BLaER1 treated with 17β-estradiol and CSF1 and Interleukin-3, amounts not matched to agents 10 nM and 100 nM (cell line): ENCODE results near the gene MORN1.

Experiments
- H3K27ac ChIP-seq, 11 experiments: shearing (Covaris generic); formaldehyde crosslinking; 2 replicates each; pipeline ENCODE4 v1.8.1; 2022
- H3K27me3 ChIP-seq, 11 experiments: shearing (Covaris generic); formaldehyde crosslinking; 2 replicates each; pipeline ENCODE4 v1.8.1; 2022
- H3K36me3 ChIP-seq, 11 experiments: shearing (Covaris generic); formaldehyde crosslinking; 2 replicates each; pipeline ENCODE4 v1.8.1; 2022
- H3K4me1 ChIP-seq, 10 experiments: shearing (Covaris generic); formaldehyde crosslinking; 2 replicates each; pipeline ENCODE4 v1.8.1; 2022
- H3K4me2 ChIP-seq, 11 experiments: shearing (Covaris generic); formaldehyde crosslinking; 2 replicates each; pipeline ENCODE4 v1.8.1; 2022
- H3K4me3 ChIP-seq, 10 experiments: shearing (Covaris generic); formaldehyde crosslinking; 2 replicates each; pipeline ENCODE4 v1.8.1; 2022
- H3K9ac ChIP-seq, 11 experiments: shearing (Covaris generic); formaldehyde crosslinking; 2 replicates each; pipeline ENCODE4 v1.8.1; 2022
- H3K9me3 ChIP-seq, 11 experiments: shearing (Covaris generic); formaldehyde crosslinking; replicated peaks in 1 of 11; 2 replicates each; pipeline ENCODE4 v1.8.1; 2022
- H4K20me1 ChIP-seq, 11 experiments: shearing (Covaris generic); formaldehyde crosslinking; 2 replicates each; pipeline ENCODE4 v1.8.1; 2022
- Cebpa-rat ChIP-seq, 11 experiments: shearing (Covaris generic); IDR thresholded peaks; 2 replicates each; pipeline ENCODE4 v1.8.1; 2022

MORN1 gene

DNA sequence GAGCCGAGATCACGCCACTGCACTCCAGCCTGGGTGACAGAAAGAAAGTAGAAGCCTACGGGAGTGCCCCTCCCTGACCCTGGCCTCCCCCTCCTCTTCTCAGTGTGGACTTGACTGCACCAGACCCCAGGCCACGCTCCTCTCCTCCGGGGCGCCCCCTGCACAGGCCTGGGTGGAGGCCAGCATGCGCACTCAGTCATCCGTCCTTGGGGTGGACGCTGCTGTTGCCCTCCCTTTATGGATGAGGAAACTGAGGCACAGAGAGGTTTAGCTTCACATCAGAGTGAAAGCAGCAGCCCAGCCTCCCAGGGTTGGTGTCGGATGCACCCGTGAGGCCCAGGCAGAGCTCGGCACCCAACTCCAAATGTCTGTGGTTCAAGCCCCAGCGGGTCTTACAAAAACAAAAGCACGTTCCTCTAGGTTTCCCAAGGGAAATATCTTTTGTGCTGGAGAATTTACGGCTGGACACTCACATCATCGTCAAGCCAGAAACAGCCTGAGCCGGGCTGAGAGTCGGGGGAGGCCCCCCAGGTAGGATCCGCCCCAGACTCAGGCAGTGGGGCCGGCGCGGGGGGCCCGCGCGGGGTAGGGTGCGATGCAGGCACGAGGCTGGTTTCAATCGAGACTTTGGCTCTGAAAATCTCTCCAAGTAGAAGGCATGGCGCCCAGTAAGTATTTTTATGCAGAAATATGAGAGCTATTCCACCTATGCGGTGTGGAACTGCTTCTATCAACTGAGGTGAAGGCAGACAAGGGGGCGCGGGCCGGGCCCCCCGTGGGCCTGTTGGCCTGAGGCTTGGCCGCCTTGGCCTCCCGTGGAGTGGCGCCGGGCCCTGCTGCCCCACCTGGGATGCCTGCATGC is 36.6 kb downstream of the MORN1 start:
- TF ChIP-seq Cebpa-rat (IDR thresholded peaks at IDR 0.05): no peak
- Histone ChIP-seq H3K27me3 (peaks cover 0 to 11% (median 0%) of the 10 kb centered on the region in 11 experiments; a peak in 6 of 22 replicates), H3K36me3 (no peaks in the 10 kb centered on the region), H3K9me3 (no peaks in the 10 kb centered on the region), H3K9ac (no peak overlapping the region), H3K4me3 (no peak overlapping the region), H3K4me1 (peaks cover 20 to 33% (median 30%) of the 10 kb centered on the region in 10 experiments), H3K4me2 (peak overlapping the region in 7 of 11 experiments; percentile 7 to 72 (median 25); a peak in 13 of 22 replicates), H3K27ac (no peak overlapping the region), H4K20me1 (peaks cover 0 to 47% (median 0%) of the 10 kb centered on the region in 11 experiments; a peak in 6 of 22 replicates)

- Histone ChIP-seq H3K36me3 (no peaks in the 10 kb centered on the region), H3K9me3 (no peaks in the 10 kb centered on the region), H3K27me3 (peaks cover 0 to 11% (median 0%) of the 10 kb centered on the region in 11 experiments; a peak in 6 of 22 replicates), H3K4me2 (peak overlapping the region; percentile 45 to 82 (median 72)), H3K27ac (no peak overlapping the region), H3K4me3 (no peak overlapping the region), H3K4me1 (peaks cover 15 to 33% (median 29%) of the 10 kb centered on the region in 10 experiments), H3K9ac (peak overlapping the region in 8 of 11 experiments; percentile 7 to 49 (median 30); a peak in 9 of 22 replicates), H4K20me1 (peaks cover 0 to 47% (median 0%) of the 10 kb centered on the region in 11 experiments; a peak in 6 of 22 replicates)
- TF ChIP-seq Cebpa-rat (IDR thresholded peaks at IDR 0.05): no peak
Observed at GRCh38 chr1:2353551-2354438, 37.6 kb downstream of the MORN1 start.

DNA sequence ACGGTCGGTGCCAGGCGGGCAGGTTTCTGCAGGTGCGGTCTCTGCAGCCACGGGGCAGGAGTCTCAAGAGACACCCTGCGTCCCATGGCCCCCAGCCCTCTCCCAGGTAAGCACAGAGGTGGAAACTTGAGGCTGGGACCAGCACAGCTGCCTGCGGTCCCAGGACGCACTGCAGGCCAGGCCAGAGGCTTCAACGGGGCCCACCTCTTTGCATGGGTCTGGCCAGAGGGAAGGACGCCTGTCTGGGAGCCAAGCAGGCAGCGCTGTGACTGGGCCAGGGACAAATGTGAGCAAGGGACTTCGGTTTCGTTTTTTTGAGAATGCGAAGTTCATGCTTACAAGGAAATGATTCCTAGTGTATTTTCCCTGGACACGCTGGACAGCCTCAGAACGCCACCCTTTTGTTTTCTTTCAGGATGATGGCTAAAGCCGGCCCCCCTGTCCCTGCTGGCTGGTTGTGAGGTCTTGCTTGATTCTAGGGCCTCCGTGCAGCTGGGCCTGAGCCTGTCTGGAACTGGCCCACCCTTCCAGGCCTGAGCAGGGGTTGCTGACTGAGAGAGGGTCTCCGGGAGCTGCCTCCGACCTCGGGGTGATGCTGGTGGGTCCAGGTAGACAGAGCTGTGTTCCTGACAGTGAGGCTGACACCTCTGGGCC is 38.3 kb downstream of the MORN1 start:
- H3K27me3 ChIP-seq: peaks cover 0 to 11% (median 0%) of the 10 kb centered on the region in 11 experiments; a peak in 6 of 22 replicates
- H3K9me3 ChIP-seq: no peaks in the 10 kb centered on the region
- H3K9ac ChIP-seq: peak overlapping the region in 7 of 11 experiments; percentile 7 to 49 (median 31); a peak in 10 of 22 replicates
- H3K27ac ChIP-seq: no peak overlapping the region
- peaks cover 0 to 47% (median 0%) of the 10 kb centered on the region in 11 experiments; a peak in 6 of 22 replicates for H4K20me1 ChIP-seq
- peak overlapping the region; percentile 45 to 82 (median 72) for H3K4me2 ChIP-seq
- TF ChIP-seq Cebpa-rat (IDR thresholded peaks at IDR 0.05): no peak
- no peaks in the 10 kb centered on the region for H3K36me3 ChIP-seq
- no peak overlapping the region for H3K4me3 ChIP-seq
- peaks cover 15 to 33% (median 29%) of the 10 kb centered on the region in 10 experiments for H3K4me1 ChIP-seq

- no peak overlapping the region for H3K9ac ChIP-seq
- H3K4me2 ChIP-seq: peak overlapping the region in 9 of 11 experiments; percentile 38 to 82 (median 72); a peak in 17 of 22 replicates
- H3K4me3 ChIP-seq: no peak overlapping the region
- TF ChIP-seq Cebpa-rat (IDR thresholded peaks at IDR 0.05): no peak
- peaks cover 0 to 11% (median 0%) of the 10 kb centered on the region in 11 experiments; a peak in 6 of 22 replicates for H3K27me3 ChIP-seq
- no peaks in the 10 kb centered on the region for H3K36me3 ChIP-seq
- no peaks in the 10 kb centered on the region for H3K9me3 ChIP-seq
- peaks cover 15 to 33% (median 29%) of the 10 kb centered on the region in 10 experiments for H3K4me1 ChIP-seq
- H4K20me1 ChIP-seq: peaks cover 0 to 41% (median 0%) of the 10 kb centered on the region in 11 experiments; a peak in 6 of 22 replicates
- H3K27ac ChIP-seq: no peak overlapping the region
Observed at GRCh38 chr1:2352341-2352896, 38.9 kb downstream of the MORN1 start.

DNA sequence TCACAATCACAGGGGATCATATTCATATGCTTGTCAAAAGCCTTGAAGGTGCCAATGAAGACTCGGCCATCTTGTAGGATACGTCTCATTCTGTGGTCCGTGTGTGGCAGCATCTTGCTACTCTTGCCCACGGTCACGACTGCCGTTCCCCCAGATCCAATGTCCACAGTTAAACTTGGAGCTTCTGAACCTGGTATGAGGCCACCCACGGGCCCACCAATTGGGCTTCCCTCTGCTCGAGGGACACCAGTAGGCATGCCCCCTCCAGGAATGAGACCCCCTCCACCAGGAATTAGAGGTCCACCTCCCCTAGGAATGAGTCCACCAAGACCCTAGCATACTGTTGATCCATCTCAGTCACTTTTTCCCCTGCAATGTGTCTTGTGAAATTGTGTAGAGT is 39.6 kb downstream of the MORN1 start:
- Histone ChIP-seq H3K4me3 (no peak overlapping the region), H4K20me1 (peaks cover 0 to 40% (median 0%) of the 10 kb centered on the region in 11 experiments; a peak in 7 of 22 replicates), H3K9ac (no peak overlapping the region), H3K4me1 (peaks cover 15 to 33% (median 30%) of the 10 kb centered on the region in 10 experiments), H3K9me3 (no peaks in the 10 kb centered on the region), H3K36me3 (no peaks in the 10 kb centered on the region), H3K27ac (no peak overlapping the region), H3K4me2 (peak overlapping the region in 6 of 11 experiments; percentile 45 to 82 (median 75); a peak in 6 of 22 replicates), H3K27me3 (peaks cover 0 to 11% (median 0%) of the 10 kb centered on the region in 11 experiments; a peak in 6 of 22 replicates)
- TF ChIP-seq Cebpa-rat (IDR thresholded peaks at IDR 0.05): no peak

DNA sequence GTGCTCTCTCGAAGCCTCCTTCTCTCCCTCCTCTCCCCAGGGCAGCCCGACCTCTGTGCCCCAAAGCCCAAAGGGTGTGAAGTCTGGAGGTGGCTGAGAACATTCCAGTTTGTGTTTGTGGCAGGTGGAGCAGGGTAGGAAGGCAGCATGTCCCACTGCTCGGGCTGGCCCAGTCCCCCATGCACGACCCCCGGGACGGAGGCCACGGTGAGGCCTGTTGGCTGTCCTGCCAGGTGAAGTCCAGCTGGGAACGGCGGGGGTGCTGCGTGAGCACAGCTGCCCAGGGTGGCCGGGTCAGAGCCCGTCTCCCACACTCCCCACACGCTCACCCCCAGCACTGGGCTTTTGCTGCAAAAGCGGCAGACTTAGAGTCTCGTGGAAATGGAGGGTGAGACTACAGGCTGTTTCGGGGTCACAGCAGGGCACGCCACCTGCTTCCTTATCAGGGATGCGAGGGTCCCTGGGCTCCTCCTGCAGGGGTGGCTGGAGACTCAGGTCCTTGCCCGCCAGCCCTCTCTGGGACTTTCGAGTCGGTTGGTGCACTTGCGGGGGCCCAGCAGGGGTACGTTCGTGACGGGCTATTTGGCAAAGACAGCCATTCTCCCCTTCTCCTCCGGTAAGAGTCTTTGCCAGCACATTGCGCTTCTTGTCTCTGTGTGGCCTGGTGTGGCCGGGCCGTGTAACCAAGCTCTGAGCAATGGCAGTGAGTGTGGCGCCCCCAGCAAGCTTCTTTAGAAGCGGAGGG is 40.3 kb downstream of the MORN1 start:
- Histone ChIP-seq H3K27me3 (peaks cover 0 to 11% (median 0%) of the 10 kb centered on the region in 11 experiments; a peak in 6 of 22 replicates), H3K4me2 (no peak overlapping the region), H3K4me3 (no peak overlapping the region), H3K27ac (no peak overlapping the region), H3K4me1 (peaks cover 15 to 33% (median 30%) of the 10 kb centered on the region in 10 experiments), H4K20me1 (peaks cover 0 to 40% (median 0%) of the 10 kb centered on the region in 11 experiments; a peak in 7 of 22 replicates), H3K9ac (no peak overlapping the region), H3K36me3 (no peaks in the 10 kb centered on the region), H3K9me3 (no peaks in the 10 kb centered on the region)
- TF ChIP-seq Cebpa-rat (IDR thresholded peaks at IDR 0.05): no peak

GRCh38 chr1:2350501-2350900 is 40.9 kb downstream of the MORN1 start:
- peaks cover 0 to 11% (median 0%) of the 10 kb centered on the region in 11 experiments; a peak in 6 of 22 replicates for H3K27me3 ChIP-seq
- no peak overlapping the region for H3K27ac ChIP-seq
- no peak overlapping the region for H3K4me2 ChIP-seq

More at GRCh38 chr1:2350501-2350900, 40.9 kb downstream of the MORN1 start:
- Histone ChIP-seq H4K20me1 (peaks cover 0 to 35% (median 0%) of the 10 kb centered on the region in 11 experiments; a peak in 7 of 22 replicates), H3K9ac (no peak overlapping the region), H3K9me3 (no peaks in the 10 kb centered on the region), H3K4me3 (no peak overlapping the region), H3K36me3 (no peaks in the 10 kb centered on the region), H3K4me1 (peaks cover 15 to 33% (median 30%) of the 10 kb centered on the region in 10 experiments)
- TF ChIP-seq Cebpa-rat (IDR thresholded peaks at IDR 0.05): no peak
